ENCODE data around the gene GP9. TPM values are rescaled to one million over a fixed set of nuclear protein-coding genes. Genes with fewer than 3 reads are reported as not detected.

GP9 gene
- total RNA-seq, 1 experiment from 2014 or later: not detected

DNA sequence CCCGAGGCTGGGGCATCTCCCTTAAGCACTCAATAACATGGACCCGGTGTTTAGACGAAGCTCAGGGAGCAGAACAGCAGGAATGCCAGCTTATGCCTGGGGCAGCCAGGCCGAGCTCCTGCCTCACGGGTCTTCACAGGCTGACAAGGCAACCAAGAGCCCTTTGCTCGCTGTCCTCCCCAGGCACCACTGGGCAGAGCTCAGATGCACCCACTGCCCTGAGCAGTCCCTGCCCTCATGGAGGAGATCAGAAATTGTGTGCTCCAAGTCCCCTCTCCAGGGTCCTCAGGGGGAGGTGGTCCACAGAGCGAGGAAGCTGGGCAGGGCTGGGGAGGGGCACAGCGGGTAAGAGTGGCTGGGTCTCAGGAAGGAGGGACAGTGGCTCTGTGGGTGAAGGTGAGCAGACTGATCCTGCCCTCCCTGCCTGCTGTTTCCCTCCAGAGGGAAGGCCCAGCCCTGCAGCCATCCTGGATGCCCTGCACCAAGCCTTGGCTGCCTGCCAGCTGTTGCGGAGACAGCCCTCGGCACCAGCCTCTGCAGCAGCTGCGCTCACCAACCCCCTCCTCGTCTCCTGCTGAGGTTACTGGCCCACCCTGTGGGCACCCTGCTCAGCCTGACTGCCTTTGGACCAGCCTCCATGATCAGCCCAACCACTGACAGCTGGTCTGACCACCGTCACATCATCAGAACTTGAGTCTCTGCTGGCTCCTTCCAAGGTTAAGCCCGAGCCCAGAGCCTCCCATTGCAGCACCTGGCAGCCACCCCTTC, 21.1 kb upstream of the GP9 start:
- no peak overlapping the region for H3K4me2 ChIP-seq (ENCODE audit: low read depth, low read length, poor library complexity, severe bottlenecking)
- no peaks in the 10 kb centered on the region for H3K4me1 ChIP-seq (ENCODE audit: low read length)
- H3K27me3 ChIP-seq (ENCODE audit: low read length): no peaks in the 10 kb centered on the region
- no peak overlapping the region for H3K9ac ChIP-seq (ENCODE audit: low read length)
- no peak for DNase-seq
- H3K27ac ChIP-seq (ENCODE audit: low read length): no peak overlapping the region
- H3K9me2 ChIP-seq (replicated peaks; ENCODE audit: insufficient read depth, low read length): no peaks in the 10 kb centered on the region
- no peaks in the 10 kb centered on the region for H4K20me1 ChIP-seq (ENCODE audit: insufficient read depth, low read depth, low read length)
- no peaks in the 10 kb centered on the region for H3K79me2 ChIP-seq (ENCODE audit: low read length)
- no peaks in the 10 kb centered on the region for H3K36me3 ChIP-seq (ENCODE audit: insufficient read depth, low read length)
- H3K4me3 ChIP-seq (ENCODE audit: low read length): no peak overlapping the region
- no peaks in the 10 kb centered on the region for H3K9me3 ChIP-seq (ENCODE audit: low read length)
- H2AFZ ChIP-seq (ENCODE audit: low read length): no peak overlapping the region

DNA sequence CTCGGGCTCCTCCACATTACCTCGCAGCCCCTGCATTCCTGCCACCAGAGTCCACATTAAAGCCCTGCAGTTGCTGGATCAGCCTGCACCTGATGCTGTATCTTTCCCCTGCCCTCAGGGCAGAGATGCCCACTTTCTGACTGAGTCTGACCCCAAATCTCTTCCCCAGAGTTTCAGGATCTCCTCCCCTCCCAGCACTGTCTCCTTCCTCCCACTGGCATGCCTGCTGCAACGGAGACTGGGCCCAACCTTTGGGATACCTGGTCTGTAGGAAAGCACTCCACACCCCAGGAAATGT, 20.6 kb upstream of the GP9 start:
- Histone ChIP-seq H3K4me2 (ENCODE audit: low read depth, low read length, poor library complexity, severe bottlenecking) (no peak overlapping the region), H3K9me3 (ENCODE audit: low read length) (no peaks in the 10 kb centered on the region), H3K9me2 (replicated peaks; ENCODE audit: insufficient read depth, low read length) (no peaks in the 10 kb centered on the region), H3K4me3 (ENCODE audit: low read length) (no peak overlapping the region), H3K36me3 (ENCODE audit: insufficient read depth, low read length) (no peaks in the 10 kb centered on the region), H3K4me1 (ENCODE audit: low read length) (no peaks in the 10 kb centered on the region), H3K9ac (ENCODE audit: low read length) (no peak overlapping the region), H3K79me2 (ENCODE audit: low read length) (no peaks in the 10 kb centered on the region), H4K20me1 (ENCODE audit: insufficient read depth, low read depth, low read length) (no peaks in the 10 kb centered on the region), H3K27ac (ENCODE audit: low read length) (no peak overlapping the region), H2AFZ (ENCODE audit: low read length) (no peak overlapping the region), H3K27me3 (ENCODE audit: low read length) (no peaks in the 10 kb centered on the region)
- DNase-seq: no peak

DNA sequence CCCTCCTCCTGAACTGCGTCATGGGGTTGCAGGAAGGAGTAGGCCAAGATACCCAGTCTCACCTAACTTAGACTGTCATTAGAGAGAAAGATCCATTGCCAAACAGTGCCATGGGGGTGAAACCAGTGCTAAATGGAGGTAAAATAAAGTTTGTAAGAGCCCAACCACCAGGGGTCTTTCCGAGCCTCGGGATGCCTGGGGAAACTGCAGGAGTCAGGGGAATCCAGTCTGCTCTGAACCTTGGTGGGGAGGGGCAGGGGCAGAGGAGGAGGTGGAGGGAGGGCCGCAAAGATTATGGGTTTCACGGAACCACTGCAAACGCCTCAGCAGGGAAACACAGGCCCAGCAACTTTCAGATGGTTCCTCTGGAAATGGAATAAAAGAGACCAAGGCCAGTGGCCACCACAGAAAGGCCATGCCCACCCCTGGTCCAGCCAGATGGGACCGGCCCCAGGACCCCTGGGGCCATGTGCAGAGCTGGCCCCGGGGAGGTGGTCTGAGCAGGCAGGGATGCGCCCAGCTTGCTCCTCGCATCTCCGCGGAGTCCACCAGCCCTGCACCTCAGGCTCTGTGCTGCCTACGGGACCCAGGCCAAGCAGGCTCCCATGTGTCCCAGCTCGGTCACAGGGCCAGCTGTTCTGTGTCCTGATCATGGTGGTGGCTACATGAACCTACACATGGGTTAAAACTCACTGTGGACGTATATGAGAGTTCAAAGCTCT, 19.8 kb upstream of the GP9 start:
- Histone ChIP-seq H3K79me2 (ENCODE audit: low read length) (no peaks in the 10 kb centered on the region), H3K4me2 (ENCODE audit: low read depth, low read length, poor library complexity, severe bottlenecking) (no peak overlapping the region), H3K9ac (ENCODE audit: low read length) (no peak overlapping the region), H2AFZ (ENCODE audit: low read length) (no peak overlapping the region), H3K27me3 (ENCODE audit: low read length) (no peaks in the 10 kb centered on the region), H4K20me1 (ENCODE audit: insufficient read depth, low read depth, low read length) (no peaks in the 10 kb centered on the region), H3K4me3 (ENCODE audit: low read length) (no peak overlapping the region), H3K9me3 (ENCODE audit: low read length) (no peaks in the 10 kb centered on the region), H3K27ac (ENCODE audit: low read length) (no peak overlapping the region), H3K9me2 (replicated peaks; ENCODE audit: insufficient read depth, low read length) (no peaks in the 10 kb centered on the region), H3K4me1 (ENCODE audit: low read length) (no peaks in the 10 kb centered on the region), H3K36me3 (ENCODE audit: insufficient read depth, low read length) (no peaks in the 10 kb centered on the region)
- no peak for DNase-seq

- no peaks in the 10 kb centered on the region for H3K36me3 ChIP-seq (ENCODE audit: insufficient read depth, low read length)
- H3K27ac ChIP-seq (ENCODE audit: low read length): no peak overlapping the region
- DNase-seq: no peak
- H3K9me2 ChIP-seq (replicated peaks; ENCODE audit: insufficient read depth, low read length): no peaks in the 10 kb centered on the region
- no peak overlapping the region for H3K9ac ChIP-seq (ENCODE audit: low read length)
- H3K4me1 ChIP-seq (ENCODE audit: low read length): no peaks in the 10 kb centered on the region
- H3K9me3 ChIP-seq (ENCODE audit: low read length): no peaks in the 10 kb centered on the region
- H3K27me3 ChIP-seq (ENCODE audit: low read length): no peaks in the 10 kb centered on the region
- no peaks in the 10 kb centered on the region for H3K79me2 ChIP-seq (ENCODE audit: low read length)
- H4K20me1 ChIP-seq (ENCODE audit: insufficient read depth, low read depth, low read length): no peaks in the 10 kb centered on the region
- H2AFZ ChIP-seq (ENCODE audit: low read length): no peak overlapping the region
- no peak overlapping the region for H3K4me2 ChIP-seq (ENCODE audit: low read depth, low read length, poor library complexity, severe bottlenecking)
- H3K4me3 ChIP-seq (ENCODE audit: low read length): no peak overlapping the region
Measured at GRCh38 chr3:129045675-129046036, 14.9 kb upstream of the GP9 start.

GRCh38 chr3:129046037-129046731, 14.4 kb upstream of the GP9 start:
- H3K27ac ChIP-seq (ENCODE audit: low read length): no peak overlapping the region
- H3K36me3 ChIP-seq (ENCODE audit: insufficient read depth, low read length): no peaks in the 10 kb centered on the region
- no peaks in the 10 kb centered on the region for H3K4me1 ChIP-seq (ENCODE audit: low read length)
- no peaks in the 10 kb centered on the region for H3K9me2 ChIP-seq (replicated peaks; ENCODE audit: insufficient read depth, low read length)
- no peak overlapping the region for H3K4me2 ChIP-seq (ENCODE audit: low read depth, low read length, poor library complexity, severe bottlenecking)
- H3K79me2 ChIP-seq (ENCODE audit: low read length): no peaks in the 10 kb centered on the region
- no peak overlapping the region for H3K9ac ChIP-seq (ENCODE audit: low read length)
- no peaks in the 10 kb centered on the region for H4K20me1 ChIP-seq (ENCODE audit: insufficient read depth, low read depth, low read length)
- H3K4me3 ChIP-seq (ENCODE audit: low read length): no peak overlapping the region
- no peaks in the 10 kb centered on the region for H3K9me3 ChIP-seq (ENCODE audit: low read length)
- H3K27me3 ChIP-seq (ENCODE audit: low read length): no peaks in the 10 kb centered on the region
- no peak for DNase-seq
- no peak overlapping the region for H2AFZ ChIP-seq (ENCODE audit: low read length)

DNA sequence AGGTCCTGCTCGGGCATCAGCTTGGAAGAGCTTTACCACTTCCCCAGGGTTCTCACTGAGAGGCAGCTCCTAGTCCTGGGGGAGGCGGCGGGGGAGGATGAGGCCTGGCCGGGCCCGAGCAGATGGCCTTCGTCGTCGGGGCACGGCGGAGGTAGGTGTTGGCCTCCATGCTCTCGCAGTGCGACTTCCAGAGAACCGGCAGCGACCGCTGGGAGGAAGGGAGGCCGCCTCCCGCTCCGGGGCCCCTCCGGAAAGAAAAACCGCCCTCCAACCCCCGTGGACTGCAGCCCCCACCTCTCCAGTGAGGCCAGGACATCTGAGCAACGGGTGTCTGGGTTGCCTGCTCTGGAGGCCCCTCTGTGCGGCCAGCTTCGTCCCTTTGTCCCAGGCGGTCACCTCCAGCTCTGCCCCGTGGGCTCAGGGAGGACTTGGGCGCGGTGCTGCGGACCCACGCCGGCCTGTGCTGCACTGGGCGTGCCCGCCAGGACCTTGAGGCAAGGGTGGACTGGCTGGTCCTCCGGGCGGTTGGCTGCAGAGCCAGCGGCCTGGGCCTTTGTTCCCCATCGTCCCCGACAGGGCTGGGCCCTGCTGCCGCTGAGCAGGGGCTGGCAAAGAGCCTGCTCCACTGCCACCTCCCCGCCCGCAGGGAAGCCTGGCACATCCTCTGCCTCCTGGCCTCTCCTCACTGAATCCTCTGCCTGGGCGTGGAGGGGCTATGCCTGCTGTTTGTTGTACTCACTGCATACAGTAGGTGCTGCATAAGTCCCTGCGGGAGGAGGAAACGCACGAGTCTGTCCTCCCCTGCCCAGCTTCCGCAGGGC, 13.6 kb upstream of the GP9 start:
- Histone ChIP-seq H4K20me1 (ENCODE audit: insufficient read depth, low read depth, low read length) (no peaks in the 10 kb centered on the region), H2AFZ (ENCODE audit: low read length) (no peak overlapping the region), H3K9me3 (ENCODE audit: low read length) (no peaks in the 10 kb centered on the region), H3K9me2 (replicated peaks; ENCODE audit: insufficient read depth, low read length) (no peaks in the 10 kb centered on the region), H3K79me2 (ENCODE audit: low read length) (no peaks in the 10 kb centered on the region), H3K27ac (ENCODE audit: low read length) (no peak overlapping the region), H3K4me2 (ENCODE audit: low read depth, low read length, poor library complexity, severe bottlenecking) (no peak overlapping the region), H3K36me3 (ENCODE audit: insufficient read depth, low read length) (no peaks in the 10 kb centered on the region), H3K4me3 (ENCODE audit: low read length) (no peak overlapping the region), H3K9ac (ENCODE audit: low read length) (no peak overlapping the region), H3K27me3 (ENCODE audit: low read length) (no peaks in the 10 kb centered on the region), H3K4me1 (ENCODE audit: low read length) (no peaks in the 10 kb centered on the region)
- no peak for DNase-seq

GRCh38 chr3:129047553-129047839, 13.1 kb upstream of the GP9 start:
- Histone ChIP-seq H3K9me2 (replicated peaks; ENCODE audit: insufficient read depth, low read length) (no peaks in the 10 kb centered on the region), H3K4me3 (ENCODE audit: low read length) (no peak overlapping the region), H3K9ac (ENCODE audit: low read length) (no peak overlapping the region), H3K9me3 (ENCODE audit: low read length) (no peaks in the 10 kb centered on the region), H3K4me2 (ENCODE audit: low read depth, low read length, poor library complexity, severe bottlenecking) (no peak overlapping the region), H3K4me1 (ENCODE audit: low read length) (no peaks in the 10 kb centered on the region), H4K20me1 (ENCODE audit: insufficient read depth, low read depth, low read length) (no peaks in the 10 kb centered on the region), H3K27ac (ENCODE audit: low read length) (no peak overlapping the region), H3K79me2 (ENCODE audit: low read length) (no peaks in the 10 kb centered on the region), H3K36me3 (ENCODE audit: insufficient read depth, low read length) (no peaks in the 10 kb centered on the region), H2AFZ (ENCODE audit: low read length) (no peak overlapping the region), H3K27me3 (ENCODE audit: low read length) (no peaks in the 10 kb centered on the region)
- no peak for DNase-seq

All from Karpas-422 (cell line).